IMR-90 (cell line): ENCODE data around the gene TPSB2. TPM values are rescaled to one million over a fixed set of nuclear protein-coding genes. Genes with fewer than 3 reads are reported as not detected.

ENCODE experiments used
- ATAC-seq: fragments of 200-7000 bp; cut with Tn5 transposase; 2 replicates; pipeline ENCODE4 v1.9.1; 2020; ENCODE audit warnings: low read depth, mild to moderate bottlenecking, moderate library complexity
- BruUV-seq: library from RNA; stranded (reverse); fragments of 400-500 nt; replicated peaks from 2 replicates; lab custom pipeline; 2021; lab: Mats Ljungman, UMichigan
- CTCF ChIA-PET: fragments of 300-600 bp; formaldehyde crosslinking; extraction: SDS; loops from one replicate; lab custom pipeline; 2021; ENCODE audit warnings: antibody characterized with exemption; lab: Yijun Ruan, JAX
- POLR2A ChIA-PET: fragments of 300-600 bp; sonication (Branson Sonifier 250); formaldehyde crosslinking; loops from one replicate; lab custom pipeline; 2022; ENCODE audit warnings: antibody characterized with exemption; ENCODE audit not compliant: unreplicated experiment; lab: Charles Lee
- DNase-seq: peaks from one replicate; pipeline ENCODE4 v3.0.0; 2013
- H2AFZ ChIP-seq: replicated peaks from 2 replicates; pipeline ENCODE3; 2013; ENCODE audit warnings: low read length, mild to moderate bottlenecking; ENCODE audit not compliant: poor library complexity
- H2AK5ac ChIP-seq: 2 replicates; pipeline ENCODE4 v1.6.1; 2013; ENCODE audit warnings: low read depth, low read length, inconsistent platforms
- H2AK9ac ChIP-seq: replicated peaks from 2 replicates; pipeline ENCODE3; 2013; ENCODE audit warnings: mild to moderate bottlenecking, low read depth, low read length, moderate library complexity; ENCODE audit not compliant: poor library complexity
- H2BK120ac ChIP-seq: 2 replicates; pipeline ENCODE4 v1.6.1; 2013; ENCODE audit warnings: low read depth, low read length, inconsistent platforms
- H2BK15ac ChIP-seq: 3 replicates; pipeline ENCODE4 v1.6.1; 2013; ENCODE audit warnings: low read depth, low read length, inconsistent platforms
- H2BK20ac ChIP-seq: 2 replicates; pipeline ENCODE4 v1.6.1; 2013; ENCODE audit warnings: low read depth, mild to moderate bottlenecking, inconsistent platforms, low read length, moderate library complexity
- H2BK5ac ChIP-seq: 2 replicates; pipeline ENCODE4 v1.6.1; 2013; ENCODE audit warnings: mild to moderate bottlenecking, low read depth, low read length, inconsistent platforms; ENCODE audit not compliant: poor library complexity, severe bottlenecking
- H3K14ac ChIP-seq: replicated peaks from 2 replicates; pipeline ENCODE4 v1.6.1; 2013; ENCODE audit warnings: low read depth, low read length, inconsistent platforms
- H3K18ac ChIP-seq: 2 replicates; pipeline ENCODE4 v1.6.1; 2013; ENCODE audit warnings: low read depth, low read length, control low read depth
- H3K23ac ChIP-seq: 2 replicates; pipeline ENCODE4 v1.6.1; 2013; ENCODE audit warnings: low read depth, low read length, inconsistent platforms
- H3K27ac ChIP-seq: 2 replicates; pipeline ENCODE4 v1.5.1; 2013; ENCODE audit warnings: mild to moderate bottlenecking, control low read depth, low read length; ENCODE audit not compliant: insufficient read depth
- H3K27me3 ChIP-seq: 2 replicates; pipeline ENCODE4 v1.6.1; 2013; ENCODE audit warnings: low read length; ENCODE audit not compliant: control insufficient read depth, insufficient read depth
- H3K36me3 ChIP-seq: 2 replicates; pipeline ENCODE4 v1.6.1; 2013; ENCODE audit warnings: low read length, mixed read lengths; ENCODE audit not compliant: control insufficient read depth, insufficient read depth
- H3K4ac ChIP-seq: 2 replicates; pipeline ENCODE4 v1.6.1; 2013; ENCODE audit warnings: low read depth, low read length, inconsistent platforms
- H3K4me1 ChIP-seq: 2 replicates; pipeline ENCODE4 v1.6.1; 2013; ENCODE audit warnings: low read length, mixed read lengths; ENCODE audit not compliant: control insufficient read depth, insufficient read depth
- H3K4me2 ChIP-seq: 2 replicates; pipeline ENCODE4 v1.6.1; 2013; ENCODE audit warnings: low read depth, mild to moderate bottlenecking, control low read depth, low read length, moderate library complexity
- H3K4me3 ChIP-seq: 2 replicates; pipeline ENCODE4 v1.5.1; 2013; ENCODE audit warnings: low read depth, mild to moderate bottlenecking, control low read depth, low read length, moderate library complexity; ENCODE audit not compliant: insufficient read depth
- H3K56ac ChIP-seq: 2 replicates; pipeline ENCODE4 v1.6.1; 2013; ENCODE audit warnings: low read length, inconsistent platforms; ENCODE audit not compliant: insufficient read depth; ENCODE audit errors: extremely low read depth
- H3K79me1 ChIP-seq, 2 experiments: 2 replicates each; pipeline ENCODE4 v1.6.1; 2013; ENCODE audit warnings: low read length in 2 of 2, inconsistent platforms in 1 of 2, low read depth in 1 of 2
- H3K9ac ChIP-seq: 2 replicates; pipeline ENCODE4 v1.6.1; 2013; ENCODE audit warnings: low read depth, low read length, control low read depth
- H3K9me1 ChIP-seq: 2 replicates; pipeline ENCODE4 v1.6.1; 2013; ENCODE audit warnings: low read length, inconsistent platforms; ENCODE audit not compliant: insufficient read depth
- H3K9me3 ChIP-seq: 2 replicates; pipeline ENCODE4 v1.6.1; 2013; ENCODE audit warnings: low read length; ENCODE audit not compliant: control insufficient read depth, insufficient read depth
- H4K20me1 ChIP-seq: 2 replicates; pipeline ENCODE4 v1.6.1; 2013; ENCODE audit warnings: low read length, inconsistent platforms; ENCODE audit not compliant: insufficient read depth
- H4K5ac ChIP-seq: 2 replicates; pipeline ENCODE4 v1.6.1; 2013; ENCODE audit warnings: mild to moderate bottlenecking, low read depth, low read length, control low read depth
- H4K8ac ChIP-seq, 2 experiments: 2 replicates each; pipeline ENCODE4 v1.6.1; 2013; ENCODE audit warnings: low read depth in 2 of 2, low read length in 2 of 2, control low read depth in 1 of 2, inconsistent platforms in 1 of 2
- H4K91ac ChIP-seq: 2 replicates; pipeline ENCODE4 v1.6.1; 2013; ENCODE audit warnings: low read depth, low read length, inconsistent platforms; ENCODE audit not compliant: insufficient read depth
- BHLHE40 ChIP-seq: fragments of 150-350 bp; IDR thresholded peaks from 2 replicates; pipeline ENCODE4 v1.6.1; 2016; ENCODE audit warnings: mild to moderate bottlenecking, low read depth, low read length
- CHD1 ChIP-seq: IDR thresholded peaks from 2 replicates; pipeline ENCODE4 v1.6.1; 2012; ENCODE audit warnings: low read depth, low read length, improper control_type of control experiment
- MAFK ChIP-seq: IDR thresholded peaks from 2 replicates; pipeline ENCODE4 v1.6.1; 2012; ENCODE audit warnings: low read depth, low read length, improper control_type of control experiment
- MXI1 ChIP-seq: IDR thresholded peaks from 2 replicates; pipeline ENCODE4 v1.6.1; 2012; ENCODE audit warnings: low read depth, mild to moderate bottlenecking, low read length, moderate library complexity, borderline replicate concordance
- POLR2A ChIP-seq: IDR thresholded peaks from 2 replicates; pipeline ENCODE4 v1.6.1; 2012; ENCODE audit warnings: mild to moderate bottlenecking, low read depth, low read length
- RAD21 ChIP-seq: IDR thresholded peaks from 2 replicates; pipeline ENCODE4 v1.6.1; 2012; ENCODE audit warnings: low read length, improper control_type of control experiment
- WGBS, 2 experiments: methylation state at CpG; one replicate each; pipeline versions ENCODE4 v1.1.5 to v1.1.7; 2013; ENCODE audit warnings: missing lambda C conversion rate in 2 of 2; ENCODE audit not compliant: insufficient read length in 1 of 2; ENCODE audit errors: extremely low coverage in 2 of 2; 5-methylcytosine and 5-hydroxymethylcytosine counted together
- dilution Hi-C: fragments of 300-500 bp; cut with HindIII; formaldehyde crosslinking; loops from one replicate; pipeline ENCODE4 v1.14.3; 2018; ENCODE audit warnings: low sequenced_read_pairs; ENCODE audit not compliant: unreplicated experiment
- in situ Hi-C: fragments of 300-500 bp; cut with MboI; formaldehyde crosslinking; loops from 3 replicates; pipeline ENCODE4 v1.14.3; 2019; ENCODE audit warnings: low sequenced_read_pairs, inconsistent platforms, mixed read lengths
- intact Hi-C: fragments of 100-400 bp; cut with micrococcal nuclease; formaldehyde crosslinking; loops from 2 replicates; pipeline ENCODE4 v1.10.0; 2022
- polyA plus RNA-seq, 3 experiments: library from polyadenylated mRNA; depleted of rRNA; stranded (reverse); fragments of >200 nt; gene quantifications; 2 replicates each; pipeline ENCODE4 v1.2.3, GENCODE V29; 2012; ENCODE audit warnings: low replicate concordance in 1 of 3
- total RNA-seq: library from RNA; depleted of rRNA; stranded (reverse); fragments of >200 nt; gene quantifications from 2 replicates; pipeline ENCODE4 v1.2.3, GENCODE V29; 2012

The TPSB2 gene
- total and polyA plus RNA-seq, 2 of the 4 experiments (the other 2 are of a cell fraction): not detected

- dilution Hi-C loops: no loop called here
Observed at GRCh38 chr16:1202274-1202673, 27.7 kb downstream of the TPSB2 start.

More at GRCh38 chr16:1202274-1202673, 27.7 kb downstream of the TPSB2 start:
- Histone ChIP-seq H3K9me1 (no peaks in the 10 kb centered on the region), H3K36me3 (no peaks in the 10 kb centered on the region; the same call in 1 of the 2 replicates), H4K20me1 (no peaks in the 10 kb centered on the region; the same call in 1 of the 2 replicates), H3K27ac (no peak overlapping the region), H3K23ac (no peak overlapping the region), H3K18ac (no peak overlapping the region), H2AK5ac (no peak overlapping the region), H4K91ac (no peak overlapping the region), H2BK20ac (no peak overlapping the region), H2BK120ac (no peak overlapping the region), H2AK9ac (no peak overlapping the region), H2BK5ac (no peak overlapping the region), H3K14ac (no peak overlapping the region), H3K4me3 (no peak overlapping the region), H3K4ac (no peak overlapping the region), H3K56ac (no peak overlapping the region), H3K4me1 (no peaks in the 10 kb centered on the region), H3K9ac (no peak overlapping the region), H3K79me1 (no peaks in the 10 kb centered on the region), H4K5ac (no peak overlapping the region), H3K4me2 (no peak overlapping the region), H4K8ac (no peak overlapping the region), H2AFZ (no peak overlapping the region), H3K9me3 (no peaks in the 10 kb centered on the region), H2BK15ac (no peak overlapping the region), H3K27me3 (no peaks in the 10 kb centered on the region)
- ATAC-seq: no peak
- DNase-seq: no peak
- no TSS peak for BruUV-seq
- WGBS, 2 experiments: 88% methylated on average over 7 of the region's 18 CpGs; no CpG with 5 or more reads in 1 of the 2 experiments
- ChIA-PET CTCF (no interaction called here), POLR2A (no interaction called here)
- in situ Hi-C loops: loop anchor here (25.0 kb wide), 1 partner anchor 390 kb away; the partner anchor contains the start of gene GNG13
- intact Hi-C loops: no loop called here
- TF ChIP-seq CHD1: no peak
- no peak for TF ChIP-seq MAFK
- TF ChIP-seq POLR2A: no peak
- TF ChIP-seq MXI1: no peak
- no peak for TF ChIP-seq BHLHE40
- no peak for TF ChIP-seq RAD21
